KMS-11 (cell line): ENCODE measurements around the gene SIK2.

Source experiments
- H2AFZ ChIP-seq: fragments of 200-600 bp; sonication (generic); 2 replicates; pipeline ENCODE4 v1.6.1; 2016; ENCODE audit warnings: antibody characterized with exemption, mixed run types, low read depth
- H3K27ac ChIP-seq: fragments of 200-600 bp; sonication (generic); 2 replicates; pipeline ENCODE4 v1.6.1; 2016; ENCODE audit warnings: mild to moderate bottlenecking, mixed run types
- H3K27me3 ChIP-seq: fragments of 200-600 bp; sonication (generic); 2 replicates; pipeline ENCODE4 v1.6.1; 2017; ENCODE audit warnings: mild to moderate bottlenecking, low read depth, mixed run types, moderate library complexity; ENCODE audit not compliant: insufficient read depth
- H3K36me3 ChIP-seq: fragments of 200-600 bp; sonication (generic); 2 replicates; pipeline ENCODE4 v1.6.1; 2017; ENCODE audit warnings: mild to moderate bottlenecking, mixed run types; ENCODE audit not compliant: insufficient read depth
- H3K4me1 ChIP-seq: fragments of 200-600 bp; sonication (generic); 2 replicates; pipeline ENCODE4 v1.6.1; 2016; ENCODE audit warnings: mild to moderate bottlenecking, low read depth, mixed run types; ENCODE audit not compliant: poor library complexity, severe bottlenecking
- H3K4me2 ChIP-seq: fragments of 200-600 bp; sonication (generic); 2 replicates; pipeline ENCODE4 v1.7.0; 2016; ENCODE audit warnings: mild to moderate bottlenecking, mixed run types
- H3K4me3 ChIP-seq: fragments of 200-600 bp; sonication (generic); IDR thresholded peaks from 2 replicates; pipeline ENCODE4 v1.6.1; 2017; ENCODE audit warnings: low read depth, low read length, mixed read lengths; ENCODE audit not compliant: insufficient read depth
- H3K79me2 ChIP-seq: fragments of 200-600 bp; sonication (generic); 2 replicates; pipeline ENCODE4 v1.6.1; 2016; ENCODE audit warnings: low read depth, mixed run types; ENCODE audit not compliant: insufficient read depth
- H3K9ac ChIP-seq: fragments of 200-600 bp; sonication (generic); 2 replicates; pipeline ENCODE4 v1.6.1; 2016; ENCODE audit warnings: mild to moderate bottlenecking, mixed run types
- H4K20me1 ChIP-seq: fragments of 200-600 bp; sonication (generic); 2 replicates; pipeline ENCODE4 v1.6.1; 2016; ENCODE audit warnings: mild to moderate bottlenecking, mixed run types; ENCODE audit not compliant: insufficient read depth
- TF ChIP-seq, protein P1 (sequence below): fragments of 200-600 bp; sonication (generic); conservative IDR thresholded peaks from 2 replicates; pipeline ENCODE4 v1.6.1; 2017; ENCODE audit warnings: low read depth, mild to moderate bottlenecking, antibody characterized with exemption, low read length, moderate library complexity, mixed read lengths

SIK2 gene

DNA sequence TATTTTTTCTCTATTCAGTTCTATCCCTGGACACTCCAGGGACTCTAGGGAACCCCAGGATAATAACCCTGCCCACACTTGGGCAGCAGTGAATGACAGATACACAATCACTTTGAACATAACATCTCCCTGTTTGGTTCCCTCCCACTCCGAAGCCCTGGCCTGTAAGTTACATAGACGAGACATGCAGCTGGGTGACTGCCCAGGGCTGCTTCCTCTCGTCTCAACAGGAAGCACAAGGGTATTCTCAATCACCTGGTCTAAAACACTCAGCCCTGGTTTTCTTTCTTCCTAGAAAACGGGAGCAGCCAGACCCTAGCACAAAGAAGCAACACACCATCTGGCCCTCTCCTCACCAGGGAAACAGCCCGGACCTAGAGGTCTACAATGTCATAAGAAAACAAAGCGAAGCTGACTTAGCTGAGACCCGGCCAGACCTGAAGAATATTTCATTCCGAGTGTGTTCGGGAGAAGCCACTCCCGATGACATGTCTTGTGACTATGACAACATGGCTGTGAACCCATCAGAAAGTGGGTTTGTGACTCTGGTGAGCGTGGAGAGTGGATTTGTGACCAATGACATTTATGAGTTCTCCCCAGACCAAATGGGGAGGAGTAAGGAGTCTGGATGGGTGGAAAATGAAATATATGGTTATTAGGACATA lies 42.3 kb upstream of the SIK2 start:
- Histone ChIP-seq H2AFZ (no peak overlapping the region), H3K9ac (no peak overlapping the region), H3K4me2 (no peak overlapping the region), H3K79me2 (no peaks in the 10 kb centered on the region), H3K36me3 (no peaks in the 10 kb centered on the region), H3K27ac (no peak overlapping the region), H3K27me3 (no peaks in the 10 kb centered on the region), H3K4me3 (no peak overlapping the region), H3K4me1 (peaks cover 20% of the 10 kb centered on the region), H4K20me1 (no peaks in the 10 kb centered on the region)
- TF ChIP-seq, protein P1, sequence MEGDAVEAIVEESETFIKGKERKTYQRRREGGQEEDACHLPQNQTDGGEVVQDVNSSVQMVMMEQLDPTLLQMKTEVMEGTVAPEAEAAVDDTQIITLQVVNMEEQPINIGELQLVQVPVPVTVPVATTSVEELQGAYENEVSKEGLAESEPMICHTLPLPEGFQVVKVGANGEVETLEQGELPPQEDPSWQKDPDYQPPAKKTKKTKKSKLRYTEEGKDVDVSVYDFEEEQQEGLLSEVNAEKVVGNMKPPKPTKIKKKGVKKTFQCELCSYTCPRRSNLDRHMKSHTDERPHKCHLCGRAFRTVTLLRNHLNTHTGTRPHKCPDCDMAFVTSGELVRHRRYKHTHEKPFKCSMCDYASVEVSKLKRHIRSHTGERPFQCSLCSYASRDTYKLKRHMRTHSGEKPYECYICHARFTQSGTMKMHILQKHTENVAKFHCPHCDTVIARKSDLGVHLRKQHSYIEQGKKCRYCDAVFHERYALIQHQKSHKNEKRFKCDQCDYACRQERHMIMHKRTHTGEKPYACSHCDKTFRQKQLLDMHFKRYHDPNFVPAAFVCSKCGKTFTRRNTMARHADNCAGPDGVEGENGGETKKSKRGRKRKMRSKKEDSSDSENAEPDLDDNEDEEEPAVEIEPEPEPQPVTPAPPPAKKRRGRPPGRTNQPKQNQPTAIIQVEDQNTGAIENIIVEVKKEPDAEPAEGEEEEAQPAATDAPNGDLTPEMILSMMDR, result no peak

DNA sequence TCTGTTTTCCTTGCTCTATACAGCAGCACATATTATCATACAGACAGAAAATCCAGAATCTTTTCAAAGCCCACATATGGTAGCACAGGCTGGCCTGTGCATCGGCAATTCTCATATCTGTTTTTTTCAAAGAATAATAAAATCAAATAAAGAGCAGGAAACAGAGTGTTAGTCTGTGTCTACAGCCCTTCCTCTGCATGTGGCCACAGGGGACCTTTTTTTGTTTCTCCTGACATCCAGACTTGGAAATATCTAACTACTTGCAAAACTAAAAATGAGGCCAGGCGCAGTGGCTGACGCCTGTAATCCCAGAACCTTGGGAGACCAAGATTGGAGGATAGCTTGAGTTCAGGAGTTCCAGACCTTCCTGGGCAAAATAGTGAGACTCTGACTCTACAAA lies 41.4 kb upstream of the SIK2 start:
- Histone ChIP-seq H3K9ac (no peak overlapping the region), H2AFZ (no peak overlapping the region), H3K4me1 (peaks cover 25% of the 10 kb centered on the region), H4K20me1 (no peaks in the 10 kb centered on the region), H3K27me3 (no peaks in the 10 kb centered on the region), H3K4me3 (no peak overlapping the region), H3K79me2 (no peaks in the 10 kb centered on the region), H3K4me2 (no peak overlapping the region), H3K27ac (no peak overlapping the region), H3K36me3 (no peaks in the 10 kb centered on the region)
- TF ChIP-seq, protein P1, result no peak

DNA sequence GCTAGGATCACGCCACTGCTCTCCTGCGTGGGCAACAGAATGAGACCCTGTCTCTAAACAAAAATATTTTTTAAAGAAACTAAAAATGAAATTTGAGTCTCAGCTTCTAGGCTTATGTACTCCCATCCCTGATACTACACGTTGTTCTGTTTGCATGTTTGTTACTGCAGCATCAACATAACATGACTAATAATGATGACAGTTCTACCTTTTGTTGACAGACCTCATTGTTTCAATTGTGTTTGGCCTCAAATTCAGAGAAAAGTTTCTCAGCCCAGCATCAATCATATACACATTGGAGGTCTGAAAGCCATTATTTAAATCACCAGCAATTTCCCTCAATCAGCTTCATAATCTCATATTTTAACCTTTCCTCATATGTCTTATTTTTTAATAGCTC lies 40.9 kb upstream of the SIK2 start:
- no peak overlapping the region for H3K27ac ChIP-seq
- H3K9ac ChIP-seq, result no peak overlapping the region
- H3K4me3 ChIP-seq, result no peak overlapping the region
- TF ChIP-seq, protein P1, result no peak
- H3K79me2 ChIP-seq, result no peaks in the 10 kb centered on the region
- H3K27me3 ChIP-seq, result no peaks in the 10 kb centered on the region
- H3K36me3 ChIP-seq, result no peaks in the 10 kb centered on the region
- no peak overlapping the region for H2AFZ ChIP-seq
- H3K4me1 ChIP-seq, result peaks cover 30% of the 10 kb centered on the region
- no peak overlapping the region for H3K4me2 ChIP-seq
- H4K20me1 ChIP-seq, result no peaks in the 10 kb centered on the region

DNA sequence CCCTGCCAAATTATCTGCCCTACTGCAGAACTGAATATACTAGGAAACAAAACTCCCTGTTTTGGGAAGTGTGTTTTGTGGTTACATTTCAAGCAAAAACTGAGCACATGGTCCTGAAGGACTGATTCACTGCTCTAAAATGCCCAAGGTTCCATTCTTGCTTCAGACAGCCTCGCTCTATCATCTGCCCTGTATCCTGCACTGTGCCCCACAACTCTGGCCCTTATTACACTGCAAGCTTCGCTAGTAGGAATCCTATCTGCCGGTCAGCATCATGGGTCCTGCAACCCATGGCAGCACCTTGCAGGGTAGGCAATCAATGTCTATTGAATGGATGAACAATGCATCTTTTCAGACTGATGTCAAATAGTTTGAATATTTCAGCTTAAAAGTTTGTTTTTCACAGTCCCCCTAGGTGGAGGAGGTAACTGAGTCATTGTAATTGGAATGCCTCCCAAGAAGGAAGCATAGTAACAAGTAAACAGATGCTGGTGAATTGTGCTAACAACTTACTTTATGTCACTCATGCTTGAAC lies 40.4 kb upstream of the SIK2 start:
- Histone ChIP-seq H2AFZ (no peak overlapping the region), H3K27ac (no peak overlapping the region), H3K36me3 (no peaks in the 10 kb centered on the region), H3K4me3 (no peak overlapping the region), H3K4me1 (peaks cover 31% of the 10 kb centered on the region), H3K4me2 (no peak overlapping the region), H3K79me2 (no peaks in the 10 kb centered on the region), H3K9ac (no peak overlapping the region), H4K20me1 (no peaks in the 10 kb centered on the region), H3K27me3 (no peaks in the 10 kb centered on the region)
- TF ChIP-seq, protein P1, result no peak
